UCSD-AML1 (cell line): ENCODE measurements around the gene MAPK1.
"Not testable (repeated sequence)": the region's sequence is repeated elsewhere in the genome, so short reads cannot be mapped to it uniquely, and the experiment has no call there.

Source experiments
- DNase-seq: peaks from one replicate; lab custom pipeline; 2025; ENCODE audit not compliant: unreplicated experiment; lab: John Stamatoyannopoulos, UW

Gene MAPK1

DNA sequence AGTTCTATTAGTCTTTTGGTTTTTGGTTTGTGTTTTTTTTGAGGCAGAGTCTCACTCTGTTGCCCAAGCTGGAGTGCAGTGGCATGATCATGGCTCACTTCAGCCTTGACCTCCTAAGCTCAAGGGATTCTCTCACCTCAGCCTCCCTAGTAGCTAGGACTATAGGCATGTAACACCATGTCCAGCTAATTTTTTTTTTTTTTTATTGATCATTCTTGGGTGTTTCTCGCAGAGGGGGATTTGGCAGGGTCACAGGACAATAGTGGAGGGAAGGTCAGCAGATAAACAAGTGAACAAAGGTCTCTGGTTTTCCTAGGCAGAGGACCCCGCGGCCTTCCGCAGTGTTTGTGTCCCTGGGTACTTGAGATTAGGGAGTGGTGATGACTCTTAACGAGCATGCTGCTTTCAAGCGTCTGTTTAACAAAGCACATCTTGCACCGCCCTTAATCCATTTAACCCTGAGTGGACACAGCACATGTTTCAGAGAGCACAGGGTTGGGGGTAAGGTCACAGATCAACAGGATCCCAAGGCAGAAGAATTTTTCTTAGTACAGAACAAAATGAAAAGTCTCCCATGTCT lies 15.4 kb upstream of the MAPK1 start:
- DNase-seq, result not testable (repeated sequence)

DNA sequence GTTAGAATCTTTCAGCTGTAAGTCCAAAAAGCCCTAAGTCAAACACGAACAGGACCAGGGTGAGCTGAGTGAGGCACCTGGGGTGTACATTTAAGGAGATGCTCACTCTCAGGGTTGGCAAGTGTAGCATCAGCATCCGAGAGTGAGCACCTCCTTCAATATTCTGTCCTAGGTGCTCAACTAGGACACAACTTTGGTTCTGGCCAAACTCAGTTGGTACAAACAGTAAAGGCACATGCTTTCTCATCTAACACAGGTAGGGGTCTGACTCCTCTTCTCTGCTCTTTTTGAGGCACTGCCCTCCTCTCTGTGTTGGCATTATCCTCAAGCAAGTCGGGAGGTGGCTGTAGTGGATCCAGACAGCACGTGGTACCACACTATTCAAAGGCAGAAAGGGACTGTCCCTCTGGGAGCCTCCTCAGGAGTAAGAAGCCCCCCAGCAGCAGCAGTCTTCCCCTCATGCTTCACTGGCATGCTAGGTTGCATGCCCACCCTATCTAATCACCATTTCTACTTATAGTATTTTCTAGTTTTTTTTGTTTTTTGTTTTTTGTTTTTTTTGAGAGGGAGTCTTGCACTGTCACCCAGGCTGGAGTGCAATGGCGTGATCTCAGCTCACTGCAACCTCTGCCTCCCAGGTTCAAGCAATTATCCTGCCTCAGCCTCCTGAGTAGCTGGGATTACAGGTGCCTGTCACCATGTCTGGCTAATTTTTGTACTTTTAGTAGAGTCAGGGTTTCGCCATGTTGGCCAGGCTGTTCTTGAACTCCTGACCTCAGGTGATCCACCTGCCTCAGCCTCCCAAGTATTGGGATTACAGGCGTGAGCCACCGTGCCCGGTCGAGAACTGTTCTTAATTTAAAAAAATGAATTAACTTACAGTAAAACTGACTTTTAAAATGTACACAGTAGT lies 14.7 kb upstream of the MAPK1 start:
- no peak for DNase-seq

GRCh38 chr22:21876486-21877176 lies 9.2 kb upstream of the MAPK1 start:
- DNase-seq, result no peak

DNA sequence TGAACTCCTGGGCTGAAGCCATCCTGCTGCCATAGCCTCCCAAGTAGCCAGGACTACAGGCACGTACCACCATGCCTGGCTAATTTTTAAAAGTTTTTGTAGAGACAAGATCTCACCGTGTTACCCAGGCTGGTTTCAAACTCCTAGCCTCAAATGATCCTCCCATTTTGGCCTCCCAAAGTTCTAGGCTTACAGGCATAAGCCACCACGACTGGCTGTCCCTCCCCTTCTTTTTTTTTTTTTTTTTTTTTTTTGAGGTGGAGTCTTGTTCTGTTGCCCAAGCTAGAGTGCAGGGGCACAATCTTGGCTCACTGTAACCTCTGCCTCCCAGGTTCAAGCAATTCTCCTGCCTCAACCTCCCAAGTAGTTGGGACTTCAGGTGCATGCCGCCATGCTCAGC lies 7.5 kb upstream of the MAPK1 start:
- not testable (repeated sequence) for DNase-seq

- DNase-seq, result no peak
These were observed 6.2 kb upstream of the MAPK1 start for GRCh38 chr22:21873619-21874018.

DNA sequence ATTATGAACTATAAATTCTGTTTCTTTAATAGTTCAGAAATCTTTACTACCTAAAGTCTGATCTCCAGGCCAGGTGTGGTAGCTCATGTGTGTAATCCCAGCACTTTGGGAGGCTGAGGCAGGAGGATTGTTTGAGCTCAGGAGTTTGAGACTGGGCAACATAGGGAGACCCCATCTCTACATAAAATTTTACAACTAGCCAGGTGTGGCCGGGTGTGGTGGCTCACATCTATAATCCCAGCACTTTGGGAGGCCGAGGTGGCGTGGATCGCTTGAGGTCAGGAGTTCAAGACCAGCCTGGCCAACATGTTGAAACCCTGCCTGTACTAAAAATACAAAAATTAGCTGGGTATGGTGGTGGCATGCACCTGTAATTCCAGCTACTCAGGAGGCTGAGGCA lies 5.3 kb upstream of the MAPK1 start:
- DNase-seq, result not testable (repeated sequence)

- DNase-seq, result no peak
These were observed 1.2 kb upstream of the MAPK1 start for GRCh38 chr22:21868651-21869050.

GRCh38 chr22:21866833-21867527 lies 465 bp downstream of the MAPK1 start:
- DNase-seq, result no peak

DNA sequence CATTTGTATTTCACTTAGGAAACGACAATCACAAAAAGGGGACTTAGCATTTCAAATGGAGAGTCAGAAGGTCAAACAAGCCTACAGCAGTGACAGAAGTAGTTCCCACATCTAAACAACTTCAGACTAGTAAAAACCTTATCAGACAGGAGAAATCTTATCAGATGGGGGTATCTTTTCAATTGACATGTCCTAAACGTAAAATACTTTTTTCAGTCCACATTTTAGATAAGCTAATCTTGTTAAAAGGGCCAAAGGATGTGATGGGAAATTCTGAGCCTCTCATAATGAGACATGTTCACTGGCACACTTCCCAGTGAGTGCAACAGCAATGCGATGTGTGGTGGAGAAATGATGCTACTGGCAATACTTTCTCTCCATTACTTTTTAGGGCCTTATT lies 2.4 kb downstream of the MAPK1 start:
- no peak for DNase-seq

- no peak for DNase-seq
These were observed 4.8 kb downstream of the MAPK1 start for GRCh38 chr22:21862386-21863245.

- no peak for DNase-seq
These were observed 5.6 kb downstream of the MAPK1 start for GRCh38 chr22:21861851-21862250.

- DNase-seq, result no peak
These were observed 6.1 kb downstream of the MAPK1 start for GRCh38 chr22:21861264-21861848.

- no peak for DNase-seq
These were observed 6.9 kb downstream of the MAPK1 start for GRCh38 chr22:21860491-21861039.

DNA sequence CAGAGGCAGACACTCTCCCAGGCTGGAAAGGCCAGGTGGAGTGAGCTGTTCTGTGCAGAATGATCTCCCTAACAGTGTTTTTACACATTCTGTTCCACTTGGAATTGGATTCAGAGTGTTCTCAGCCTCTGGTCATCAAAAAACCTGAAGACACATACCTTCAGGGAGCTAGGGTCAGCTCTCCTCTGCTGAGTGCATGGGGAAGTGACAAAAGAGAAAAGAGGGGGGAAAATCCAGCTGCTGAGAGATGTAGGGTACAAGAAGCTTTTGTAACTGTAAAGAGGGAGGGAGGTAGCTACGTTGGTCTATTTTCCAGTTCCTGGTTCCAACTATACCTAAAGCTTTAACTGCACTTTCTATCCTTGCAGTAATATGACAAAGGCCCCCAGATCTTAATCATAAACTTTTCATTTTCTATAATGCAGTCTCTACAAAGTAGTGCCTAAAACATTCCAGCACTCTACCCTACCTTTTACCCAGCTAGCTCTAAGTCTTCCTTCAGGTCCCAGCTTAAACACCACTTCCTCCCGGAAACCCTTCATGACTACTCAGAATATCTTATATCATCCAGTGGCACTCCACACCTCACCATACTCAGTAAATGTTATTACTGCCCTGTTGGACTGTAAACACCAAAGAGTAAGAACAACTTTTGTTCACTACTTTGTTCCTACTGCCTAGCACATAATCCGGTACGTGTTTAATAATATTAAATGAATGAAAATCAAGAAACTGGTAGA lies 9.2 kb downstream of the MAPK1 start:
- no peak for DNase-seq

GRCh38 chr22:21857481-21857914 lies 9.9 kb downstream of the MAPK1 start:
- DNase-seq, result no peak

GRCh38 chr22:21856868-21857267 lies 10.6 kb downstream of the MAPK1 start:
- DNase-seq, result no peak

DNA sequence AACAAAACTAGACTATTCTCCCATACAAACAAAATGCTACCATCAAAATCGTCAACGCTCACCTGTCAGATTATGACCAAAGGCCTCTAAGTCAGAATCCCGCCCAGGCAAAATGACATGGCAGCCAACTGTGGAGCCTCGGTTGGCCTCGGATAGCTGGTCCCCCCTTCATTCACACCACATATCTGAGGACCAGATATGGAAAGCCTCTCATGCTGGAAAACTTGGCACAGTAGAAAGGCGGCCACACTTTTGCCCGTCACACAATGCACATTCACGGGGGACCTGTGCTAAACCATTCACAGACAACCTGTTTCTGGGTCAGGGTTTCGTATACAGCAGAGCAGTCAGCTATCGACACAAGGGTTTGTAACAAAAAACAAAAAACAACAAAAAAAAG lies 11.2 kb downstream of the MAPK1 start:
- DNase-seq, result no peak

GRCh38 chr22:21855676-21856075 lies 11.8 kb downstream of the MAPK1 start:
- DNase-seq, result no peak

DNA sequence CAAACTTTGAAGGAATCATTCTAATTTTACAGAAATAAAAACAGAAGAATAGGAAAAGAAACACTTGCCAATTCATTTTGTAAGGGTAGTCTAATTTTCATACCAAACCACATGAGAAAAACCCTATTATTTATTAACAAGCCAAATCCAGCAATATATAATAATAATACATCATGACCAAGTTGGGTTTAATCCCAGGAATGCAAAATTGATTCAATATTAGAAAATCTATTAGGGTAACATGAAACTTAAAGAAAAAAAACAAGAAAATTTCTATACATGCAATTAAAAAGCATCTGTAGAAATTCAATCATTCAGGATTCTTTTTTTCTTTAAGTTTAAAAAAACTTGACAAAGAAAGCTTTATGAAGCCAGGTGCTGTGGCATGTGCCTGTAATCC lies 16.8 kb downstream of the MAPK1 start:
- DNase-seq, result no peak
